GM10266 (cell line): ENCODE results near the gene ATP8B4.

Experiments used
- DNase-seq: peaks from one replicate; pipeline ENCODE4 v3.0.0; 2012; ENCODE audit errors: extremely low spot score
- CTCF ChIP-seq: IDR thresholded peaks from 2 replicates; pipeline ENCODE4 v1.5.1; 2012; ENCODE audit warnings: mild to moderate bottlenecking, low read depth; ENCODE audit not compliant: control insufficient read depth, insufficient read depth; ENCODE audit errors: missing control alignments

ATP8B4 gene

GRCh38 chr15:50116477-50116876, 2.6 kb downstream of the ATP8B4 start:
- peak; percentile 49 for TF ChIP-seq CTCF
- DNase-seq = peak; percentile 14

GRCh38 chr15:50113992-50114780, 4.8 kb downstream of the ATP8B4 start:
- TF ChIP-seq CTCF = no peak
- no peak for DNase-seq

GRCh38 chr15:50113187-50113505, 5.9 kb downstream of the ATP8B4 start:
- TF ChIP-seq CTCF = no peak
- DNase-seq = no peak

- TF ChIP-seq CTCF = no peak
- no peak for DNase-seq
Observed at GRCh38 chr15:50112488-50113186, 6.4 kb downstream of the ATP8B4 start.

- DNase-seq = no peak
- TF ChIP-seq CTCF = no peak
Observed at GRCh38 chr15:50110285-50110684, 8.7 kb downstream of the ATP8B4 start.

- TF ChIP-seq CTCF = no peak
- DNase-seq = no peak
Observed at GRCh38 chr15:50109076-50109987, 9.7 kb downstream of the ATP8B4 start.
